Epithelial cell of proximal tubule (primary cell): ENCODE results near the gene MEF2C. TPM values are rescaled to one million over a fixed set of nuclear protein-coding genes. Genes with fewer than 3 reads are reported as not detected.

Experiments
- DNase-seq: peaks from one replicate; pipeline ENCODE4 v3.0.0-alpha.2; 2011; ENCODE audit warnings: low read depth
- H3K4me3 ChIP-seq: 2 replicates; pipeline ENCODE4 v1.5.1; 2011; ENCODE audit warnings: low read depth, mild to moderate bottlenecking, low read length
- total RNA-seq: library from RNA; depleted of rRNA; stranded (reverse); fragments of >200 nt; gene quantifications from 2 replicates; pipeline ENCODE4 v1.2.3, GENCODE V29; 2015
- TF ChIP-seq, protein P1 (sequence below): conservative IDR thresholded peaks from 2 replicates; pipeline ENCODE4 v1.5.1; 2012; ENCODE audit warnings: low read depth, mild to moderate bottlenecking, low read length

Gene MEF2C
- total RNA-seq, 1 donor from 2014 or later, result 6.3 TPM

DNA sequence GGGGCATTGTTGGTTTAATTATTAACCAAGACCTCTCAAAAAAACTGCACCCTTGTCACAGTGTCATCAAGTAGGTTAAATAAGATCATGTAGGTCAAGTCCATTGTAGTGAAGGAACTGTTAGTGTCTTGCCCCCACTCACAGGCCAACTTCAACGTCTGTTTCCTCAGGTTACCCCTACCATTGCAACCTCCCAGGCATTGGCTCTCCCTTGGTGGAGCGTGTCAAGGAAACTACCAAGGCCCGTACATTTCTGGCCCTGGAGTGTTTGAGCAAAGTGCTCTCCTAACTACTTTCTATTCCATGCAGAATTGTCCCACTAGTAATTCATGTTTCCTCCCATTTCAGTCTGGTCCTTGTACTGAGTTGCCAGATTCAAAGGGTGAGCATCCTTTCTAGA, 167.5 kb downstream of the MEF2C start:
- no peak for DNase-seq
- TF ChIP-seq, protein P1, sequence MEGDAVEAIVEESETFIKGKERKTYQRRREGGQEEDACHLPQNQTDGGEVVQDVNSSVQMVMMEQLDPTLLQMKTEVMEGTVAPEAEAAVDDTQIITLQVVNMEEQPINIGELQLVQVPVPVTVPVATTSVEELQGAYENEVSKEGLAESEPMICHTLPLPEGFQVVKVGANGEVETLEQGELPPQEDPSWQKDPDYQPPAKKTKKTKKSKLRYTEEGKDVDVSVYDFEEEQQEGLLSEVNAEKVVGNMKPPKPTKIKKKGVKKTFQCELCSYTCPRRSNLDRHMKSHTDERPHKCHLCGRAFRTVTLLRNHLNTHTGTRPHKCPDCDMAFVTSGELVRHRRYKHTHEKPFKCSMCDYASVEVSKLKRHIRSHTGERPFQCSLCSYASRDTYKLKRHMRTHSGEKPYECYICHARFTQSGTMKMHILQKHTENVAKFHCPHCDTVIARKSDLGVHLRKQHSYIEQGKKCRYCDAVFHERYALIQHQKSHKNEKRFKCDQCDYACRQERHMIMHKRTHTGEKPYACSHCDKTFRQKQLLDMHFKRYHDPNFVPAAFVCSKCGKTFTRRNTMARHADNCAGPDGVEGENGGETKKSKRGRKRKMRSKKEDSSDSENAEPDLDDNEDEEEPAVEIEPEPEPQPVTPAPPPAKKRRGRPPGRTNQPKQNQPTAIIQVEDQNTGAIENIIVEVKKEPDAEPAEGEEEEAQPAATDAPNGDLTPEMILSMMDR, result no peak
- H3K4me3 ChIP-seq, result no peak overlapping the region

DNA sequence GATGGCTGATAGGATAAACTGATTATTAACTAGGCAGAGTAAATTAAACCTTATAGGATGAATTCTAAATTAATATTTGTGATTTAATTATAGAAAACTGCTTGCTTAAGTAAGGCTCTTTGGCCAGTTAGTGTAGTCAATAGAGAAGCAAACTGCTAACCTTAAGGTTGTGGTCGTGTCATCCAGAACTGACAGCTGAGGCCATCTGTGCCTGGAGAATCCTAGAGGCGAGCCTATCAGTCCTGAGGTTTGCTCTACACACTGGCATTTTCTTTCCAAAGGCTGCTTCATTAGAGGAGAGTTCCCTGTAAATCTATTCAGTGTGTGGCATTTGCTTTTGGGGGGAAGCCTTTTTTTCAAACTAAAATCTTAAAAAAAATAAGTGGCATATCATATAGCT, 169.2 kb downstream of the MEF2C start:
- no peak overlapping the region for H3K4me3 ChIP-seq
- TF ChIP-seq, protein P1, result no peak
- DNase-seq, result no peak

DNA sequence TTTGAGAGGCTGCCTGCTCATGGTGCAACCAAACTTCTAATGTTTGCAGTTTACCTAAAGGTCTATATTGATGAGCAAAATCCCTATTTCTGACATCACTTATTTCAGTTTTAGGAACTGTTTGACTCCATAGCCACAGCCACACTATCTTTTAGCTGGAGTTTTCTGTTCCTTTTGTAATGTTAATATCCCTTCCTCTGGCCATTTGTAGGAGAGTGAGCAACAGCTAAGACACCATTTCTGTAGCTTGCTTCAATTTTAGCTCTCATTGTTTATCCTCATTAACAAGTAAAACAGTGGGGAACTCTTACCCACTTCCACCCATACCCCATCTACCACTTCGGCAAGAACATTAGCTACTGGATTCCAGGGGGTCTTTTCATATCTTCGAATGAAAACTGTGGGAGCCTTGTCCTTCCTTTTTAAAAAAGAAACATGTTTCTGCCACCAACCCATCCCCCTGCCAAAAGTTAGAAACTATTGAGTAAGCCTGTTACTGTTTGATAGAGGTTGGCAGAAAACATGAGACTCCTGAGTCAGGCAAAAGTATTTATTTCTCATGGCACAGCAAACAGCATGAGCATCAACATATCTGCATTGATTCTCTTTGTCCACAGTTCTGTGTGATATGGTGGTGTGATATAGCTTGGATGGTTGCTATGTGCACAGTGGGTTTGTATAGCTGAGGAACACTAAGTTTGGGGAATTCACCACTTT, 174.1 kb downstream of the MEF2C start:
- TF ChIP-seq, protein P1, result no peak
- no peak for DNase-seq
- H3K4me3 ChIP-seq, result no peak overlapping the region

DNA sequence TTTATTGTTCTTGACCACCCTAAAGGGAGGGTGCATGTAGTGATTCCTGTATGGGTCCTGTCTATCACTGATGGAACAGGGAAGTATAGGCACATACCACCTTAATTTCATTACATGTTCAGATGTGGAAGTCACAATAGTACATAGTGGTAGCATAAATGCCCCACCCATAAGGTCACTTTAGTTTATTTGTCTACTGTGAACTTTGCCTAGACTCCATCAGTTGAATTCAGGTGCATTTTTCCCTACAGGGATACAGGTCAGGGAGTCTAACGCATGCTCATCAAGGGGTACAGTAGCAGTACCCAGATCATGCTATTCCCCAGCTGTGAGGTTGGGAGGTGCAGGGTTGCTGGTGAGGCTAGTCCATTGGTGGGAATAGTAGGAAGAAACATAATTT, 175.0 kb downstream of the MEF2C start:
- TF ChIP-seq, protein P1, result no peak
- DNase-seq, result no peak
- no peak overlapping the region for H3K4me3 ChIP-seq

DNA sequence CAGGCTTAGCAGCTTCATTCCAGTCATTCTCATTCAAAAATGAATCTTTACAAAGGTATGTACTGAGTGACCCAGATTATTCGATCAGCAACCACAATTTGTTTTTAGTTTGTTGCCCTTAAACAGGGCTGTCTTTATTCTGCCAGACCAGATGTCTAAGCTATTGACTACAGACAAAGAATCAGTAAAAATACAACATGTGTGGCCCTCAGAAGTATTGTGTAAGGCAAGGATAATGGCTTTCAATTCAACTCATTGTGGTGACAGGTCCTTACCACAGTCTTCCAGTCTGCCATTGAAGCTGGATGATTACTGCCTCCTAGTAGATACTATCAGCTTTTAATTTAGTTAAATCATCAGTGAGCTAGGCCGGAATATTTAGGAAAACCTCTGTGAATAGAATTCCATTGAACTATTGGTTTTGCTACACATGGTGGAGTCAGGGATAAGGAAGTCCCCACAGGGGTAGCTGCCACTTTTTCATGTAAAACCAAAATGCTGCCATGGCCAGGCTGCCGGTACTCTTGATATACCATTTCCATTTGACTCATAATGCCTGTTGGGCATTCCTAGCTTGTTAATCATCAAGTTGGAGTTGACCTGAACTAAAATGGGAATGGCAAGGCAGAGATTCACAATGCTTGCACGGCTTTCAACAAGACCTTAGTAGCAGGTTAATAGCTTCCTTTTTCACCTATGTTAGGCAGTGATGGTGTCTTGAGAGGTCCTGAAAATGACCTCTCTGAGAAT, 175.6 kb downstream of the MEF2C start:
- TF ChIP-seq, protein P1, result no peak
- H3K4me3 ChIP-seq, result no peak overlapping the region
- no peak for DNase-seq

DNA sequence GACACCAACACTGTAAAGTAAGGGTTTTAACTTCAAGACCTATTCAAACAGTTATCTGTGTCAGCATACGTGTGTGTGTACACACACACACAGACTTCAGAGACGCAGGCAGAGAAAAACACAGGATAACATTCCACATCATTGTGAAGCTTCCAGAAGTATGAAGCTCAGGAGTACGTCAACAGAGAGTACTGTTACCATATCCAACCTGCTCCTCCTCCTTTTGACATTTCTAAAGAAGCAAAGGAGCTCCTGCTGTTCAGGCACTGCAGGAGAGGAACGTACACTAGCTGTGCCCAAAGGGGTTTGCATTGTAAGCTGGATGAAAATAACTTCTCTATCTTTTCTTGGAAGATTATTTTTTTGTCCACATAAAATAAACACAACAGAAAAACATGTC, 180.7 kb downstream of the MEF2C start:
- no peak overlapping the region for H3K4me3 ChIP-seq
- DNase-seq, result no peak
- TF ChIP-seq, protein P1, result no peak
